Gastrocnemius medialis (tissue), 4 donors: Measurements from ENCODE around the gene MMP19. TPM values are rescaled to one million over a fixed set of nuclear protein-coding genes. Genes with fewer than 3 reads are reported as not detected.

Experiments
- ATAC-seq, 2 donors: fragments of 150-250 bp; one replicate each; pipeline ENCODE4 v1.9.1; 2016
- DNase-seq, 2 donors: peaks; one replicate each; pipeline ENCODE4 v3.0.0-alpha.2; 2019
- H3K27ac ChIP-seq, 4 donors: fragments of 200-600 bp; sonication (generic); 1 replicate in 1 of 4; 2 replicates in 3 of 4; pipeline ENCODE4 v1.5.1; 2016 to 2018; ENCODE audit warnings: mild to moderate bottlenecking in 2 of 4, moderate library complexity in 1 of 4
- H3K27me3 ChIP-seq, 3 donors: fragments of 200-600 bp; sonication (generic) in 2 of 3; 1 replicate in 1 of 3; 2 replicates in 2 of 3; pipeline versions ENCODE4 v1.5.1 to v1.6.0; 2016 to 2019; ENCODE audit warnings: mild to moderate bottlenecking in 1 of 3, moderate library complexity in 1 of 3
- H3K36me3 ChIP-seq, 2 donors: fragments of 200-600 bp; sonication (generic) in 1 of 2; one replicate each; pipeline ENCODE4 v1.5.1; 2017 to 2018
- H3K4me1 ChIP-seq, 2 donors: fragments of 200-600 bp; sonication (generic) in 1 of 2; one replicate each; pipeline ENCODE4 v1.5.1; 2016 to 2017; ENCODE audit warnings: mild to moderate bottlenecking in 2 of 2
- H3K4me3 ChIP-seq, 4 donors: fragments of 200-600 bp; sonication (generic) in 3 of 4; 1 replicate in 1 of 4; 2 replicates in 3 of 4; pipeline ENCODE4 v1.5.1; 2016 to 2019; ENCODE audit warnings: mild to moderate bottlenecking in 2 of 4
- H3K9me3 ChIP-seq, 3 donors: fragments of 200-600 bp; sonication (generic) in 2 of 3; 1 replicate in 1 of 3; 2 replicates in 2 of 3; pipeline ENCODE4 v1.5.1; 2016 to 2019
- POLR2A ChIP-seq, 2 donors: fragments of 450-650 bp; IDR thresholded peaks; one replicate each; pipeline ENCODE4 v1.6.1; 2017; ENCODE audit warnings: antibody characterized with exemption in 2 of 2, mild to moderate bottlenecking in 2 of 2, moderate library complexity in 2 of 2
- in situ Hi-C, 4 donors: fragments of 200-750 bp; cut with MboI; loops; one replicate each; pipeline versions ENCODE4 v1.15.0 to v1.8.0; 2017; ENCODE audit warnings: low sequenced_read_pairs in 4 of 4
- intact Hi-C: fragments of 100-400 bp; cut with DNase I; formaldehyde crosslinking; loops from one replicate; pipeline ENCODE4 v1.15.1; 2023; ENCODE audit warnings: low total_unique reads
- total RNA-seq, 4 donors: library from RNA; depleted of rRNA; stranded (reverse); fragments of >200 nt; gene quantifications; one replicate each; pipeline versions ENCODE4 v1.1.0 to v1.2.3, GENCODE V29; 2016
- TF ChIP-seq, protein P1 (sequence below), 5 experiments: fragments of 450-650 bp in 3 of 5; fragments of 200-600 bp in 2 of 5; sonication (generic) in 2 of 5; IDR thresholded peaks in 4 of 5; conservative IDR thresholded peaks in 1 of 5; 1 replicate in 4 of 5; 2 replicates in 1 of 5; pipeline ENCODE4 v1.5.1; 2016 to 2019; ENCODE audit warnings: antibody characterized with exemption in 5 of 5, mild to moderate bottlenecking in 3 of 5, moderate library complexity in 3 of 5

Gene MMP19
- total RNA-seq, 4 donors from 2014 or later: 0.44 to 3.1 (median 1.8) TPM

DNA sequence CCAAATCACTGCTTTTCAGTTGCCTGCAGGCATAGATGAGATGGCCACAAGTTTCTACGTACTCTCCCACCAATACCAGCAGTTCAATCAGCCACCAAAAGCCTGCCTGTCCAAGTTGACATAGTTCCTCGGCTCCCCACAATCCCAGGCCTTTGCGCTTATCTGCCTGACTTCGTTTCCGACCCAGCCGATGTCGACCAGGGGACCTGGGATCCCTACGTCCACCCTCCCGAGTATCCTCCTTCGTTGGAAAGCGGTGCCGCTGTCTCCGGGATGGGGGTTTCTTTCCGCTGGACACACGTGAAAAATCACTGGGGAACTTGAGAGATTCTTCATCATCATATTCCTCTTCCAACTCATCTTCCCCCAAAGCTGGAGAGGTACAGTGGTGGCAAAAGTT is 14.9 kb downstream of the MMP19 start:
- ATAC-seq: no peak
- H3K4me3 ChIP-seq: no peak overlapping the region
- peaks cover 38 to 39% of the 10 kb centered on the region in 2 donors for H3K4me1 ChIP-seq
- peaks cover 0 to 3% of the 10 kb centered on the region in 2 donors for H3K36me3 ChIP-seq
- H3K27me3 ChIP-seq: no peaks in the 10 kb centered on the region
- intact Hi-C loops (no loop called here), in situ Hi-C loops (loop anchor here in 1 of 4 donors (10.0 kb wide), 1 partner anchor 93 kb away; no protein-coding TSS in a partner anchor)
- no peaks in the 10 kb centered on the region for H3K9me3 ChIP-seq
- peak overlapping the region in 2 of 4 donors; percentile 86 to 89 for H3K27ac ChIP-seq
- TF ChIP-seq, protein P1, sequence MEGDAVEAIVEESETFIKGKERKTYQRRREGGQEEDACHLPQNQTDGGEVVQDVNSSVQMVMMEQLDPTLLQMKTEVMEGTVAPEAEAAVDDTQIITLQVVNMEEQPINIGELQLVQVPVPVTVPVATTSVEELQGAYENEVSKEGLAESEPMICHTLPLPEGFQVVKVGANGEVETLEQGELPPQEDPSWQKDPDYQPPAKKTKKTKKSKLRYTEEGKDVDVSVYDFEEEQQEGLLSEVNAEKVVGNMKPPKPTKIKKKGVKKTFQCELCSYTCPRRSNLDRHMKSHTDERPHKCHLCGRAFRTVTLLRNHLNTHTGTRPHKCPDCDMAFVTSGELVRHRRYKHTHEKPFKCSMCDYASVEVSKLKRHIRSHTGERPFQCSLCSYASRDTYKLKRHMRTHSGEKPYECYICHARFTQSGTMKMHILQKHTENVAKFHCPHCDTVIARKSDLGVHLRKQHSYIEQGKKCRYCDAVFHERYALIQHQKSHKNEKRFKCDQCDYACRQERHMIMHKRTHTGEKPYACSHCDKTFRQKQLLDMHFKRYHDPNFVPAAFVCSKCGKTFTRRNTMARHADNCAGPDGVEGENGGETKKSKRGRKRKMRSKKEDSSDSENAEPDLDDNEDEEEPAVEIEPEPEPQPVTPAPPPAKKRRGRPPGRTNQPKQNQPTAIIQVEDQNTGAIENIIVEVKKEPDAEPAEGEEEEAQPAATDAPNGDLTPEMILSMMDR (IDR thresholded peaks at IDR 0.05 in 4 of 5, conservative IDR thresholded peaks at IDR 0.05 in 1 of 5): no peak
- no peak for TF ChIP-seq POLR2A (IDR thresholded peaks at IDR 0.05)
- DNase-seq: no peak

DNA sequence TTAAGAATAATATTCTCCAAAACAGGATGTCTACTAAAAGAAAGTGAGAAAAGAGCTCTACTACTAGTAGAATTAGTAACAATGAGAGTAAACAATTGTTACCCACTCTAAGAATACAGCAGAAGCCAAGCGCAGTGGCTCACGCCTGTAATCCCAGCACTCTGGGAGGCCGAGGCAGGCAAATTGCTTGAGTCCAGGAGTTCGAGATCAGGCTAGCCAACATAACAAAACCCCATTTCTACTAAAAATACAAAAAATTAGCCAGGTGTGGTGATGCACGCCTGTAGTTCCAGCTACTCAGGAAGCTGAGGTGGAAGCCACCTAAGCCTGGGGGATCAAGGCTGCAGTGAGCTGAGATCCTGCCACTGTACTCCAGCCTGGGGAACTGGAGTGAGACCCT is 18.0 kb downstream of the MMP19 start:
- no peak for DNase-seq
- Histone ChIP-seq H3K27me3 (no peaks in the 10 kb centered on the region), H3K27ac (peak overlapping the region in 1 of 4 donors; percentile 25), H3K36me3 (peaks cover 3 to 34% of the 10 kb centered on the region in 2 donors), H3K9me3 (no peaks in the 10 kb centered on the region), H3K4me3 (no peak overlapping the region), H3K4me1 (peaks cover 32 to 34% of the 10 kb centered on the region in 2 donors)
- intact Hi-C loops: no loop called here
- TF ChIP-seq, protein P1 (IDR thresholded peaks at IDR 0.05 in 4 of 5, conservative IDR thresholded peaks at IDR 0.05 in 1 of 5): no peak
- no peak for TF ChIP-seq POLR2A (IDR thresholded peaks at IDR 0.05)
- ATAC-seq: no peak
- in situ Hi-C loops: loop anchor here in 2 of 4 donors (10.0 to 25.0 kb wide), 3 partner anchors 90 to 162 kb away; partner anchors contain the start of genes DGKA (in 1 of the 2) and PYM1 (in 1 of the 2)

DNA sequence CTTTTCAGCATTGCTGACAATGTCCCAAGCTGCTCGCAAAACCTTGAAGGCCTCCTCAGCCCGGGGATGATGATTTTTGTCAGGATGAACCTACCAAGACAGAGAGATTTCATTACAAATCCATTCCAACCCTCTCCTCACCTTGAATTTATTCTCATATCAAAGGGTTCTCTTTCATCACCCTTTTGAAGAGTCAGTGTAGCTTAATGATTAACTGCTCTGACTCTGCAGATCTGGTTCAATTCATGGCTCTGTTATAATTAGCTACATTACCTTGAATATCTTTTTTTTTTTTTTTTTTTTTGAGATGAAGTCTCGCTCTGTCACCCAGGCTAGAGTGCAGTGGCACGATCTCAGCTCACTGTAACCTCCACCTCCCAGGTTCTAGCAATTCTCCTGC is 19.3 kb downstream of the MMP19 start:
- TF ChIP-seq, protein P1 (IDR thresholded peaks at IDR 0.05 in 4 of 5, conservative IDR thresholded peaks at IDR 0.05 in 1 of 5): no peak
- no peak overlapping the region for H3K4me3 ChIP-seq
- no peaks in the 10 kb centered on the region for H3K9me3 ChIP-seq
- in situ Hi-C loops (loop anchor here in 2 of 4 donors (10.0 to 25.0 kb wide), 3 partner anchors 89 to 161 kb away; partner anchors contain the start of genes DGKA (in 1 of the 2) and PYM1 (in 1 of the 2)), intact Hi-C loops (no loop called here)
- H3K27me3 ChIP-seq: no peaks in the 10 kb centered on the region
- H3K27ac ChIP-seq: no peak overlapping the region
- DNase-seq (no peak), ATAC-seq (no peak)
- H3K4me1 ChIP-seq: peaks cover 26 to 34% of the 10 kb centered on the region in 2 donors
- peaks cover 3 to 38% of the 10 kb centered on the region in 2 donors for H3K36me3 ChIP-seq

DNA sequence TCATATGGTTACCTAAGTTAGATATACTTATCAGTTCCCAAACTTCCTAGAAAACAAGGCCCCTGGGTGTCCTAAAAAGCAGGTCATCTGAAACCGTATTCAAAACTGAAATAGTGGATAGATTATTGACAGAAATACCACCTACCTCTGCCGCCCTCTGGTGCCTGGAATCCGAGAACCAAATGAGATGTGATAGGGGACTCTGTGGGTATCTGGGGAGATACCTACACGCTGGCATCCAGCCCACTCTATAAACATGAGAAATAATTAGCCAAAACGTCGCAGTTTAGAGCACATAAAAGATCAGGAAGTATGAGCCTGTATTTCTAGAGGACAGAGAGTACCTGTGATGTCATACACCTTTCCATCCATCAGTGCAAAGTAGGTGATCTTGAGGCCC is 20.5 kb downstream of the MMP19 start:
- Histone ChIP-seq H3K4me3 (no peak overlapping the region), H3K27me3 (no peaks in the 10 kb centered on the region), H3K4me1 (peaks cover 17 to 23% of the 10 kb centered on the region in 2 donors), H3K36me3 (peaks cover 3 to 38% of the 10 kb centered on the region in 2 donors), H3K27ac (no peak overlapping the region), H3K9me3 (no peaks in the 10 kb centered on the region)
- no peak for TF ChIP-seq POLR2A (IDR thresholded peaks at IDR 0.05)
- TF ChIP-seq, protein P1 (IDR thresholded peaks at IDR 0.05 in 4 of 5, conservative IDR thresholded peaks at IDR 0.05 in 1 of 5): no peak
- in situ Hi-C loops: loop anchor here in 2 of 4 donors (10.0 to 25.0 kb wide), 3 partner anchors 87 to 160 kb away; partner anchors contain the start of genes DGKA (in 1 of the 2) and PYM1 (in 1 of the 2)
- intact Hi-C loops: no loop called here
- no peak for ATAC-seq
- no peak for DNase-seq
